ENCODE results near the gene APOA1. TPM values are rescaled to one million over a fixed set of nuclear protein-coding genes. Genes with fewer than 3 reads are reported as not detected.

APOA1 gene
- polyA plus RNA-seq, result over 10,000 TPM in 2 of 4 donors, 1,000 to 10,000 TPM in 1, 10 to 100 TPM in 1; 62.3 to 22,236 (median 8,002) TPM
- long read RNA-seq, donor 1, transcript APOA1-201 (4 exons, 1,227 nt), result major isoform, 5,523 of 11,957 reads
- long read RNA-seq, donor 1, transcript APOA1-203 (4 exons, 940 nt), result minor isoform, 92 of 11,957 reads
- long read RNA-seq, donor 1, transcript APOA1-204 (3 exons, 1,088 nt), result minor isoform, 4,759 of 11,957 reads
- long read RNA-seq, donor 1, transcript APOA1-202 (4 exons, 932 nt), result minor isoform, 488 of 11,957 reads
- long read RNA-seq, donor 1, partial matches to known transcripts, result 561 of 11,957 reads
- long read RNA-seq, donor 1, other reads (novel, unspliced or antisense), result 520 of 11,957 reads
- long read RNA-seq, donor 2, transcript APOA1-202 (4 exons, 932 nt), result minor isoform, 13 of 1,218 reads
- long read RNA-seq, donor 2, transcript APOA1-204 (3 exons, 1,088 nt), result minor isoform, 425 of 1,218 reads
- long read RNA-seq, donor 2, transcript APOA1-203 (4 exons, 940 nt), result minor isoform, 5 of 1,218 reads
- long read RNA-seq, donor 2, transcript APOA1-201 (4 exons, 1,227 nt), result major isoform, 568 of 1,218 reads
- long read RNA-seq, donor 2, partial matches to known transcripts, result 190 of 1,218 reads
- long read RNA-seq, donor 2, other reads (novel, unspliced or antisense), result 16 of 1,218 reads
- long read RNA-seq, donor 3, transcript APOA1-201 (4 exons, 1,227 nt), result minor isoform, 754 of 1,947 reads
- long read RNA-seq, donor 3, transcript APOA1-202 (4 exons, 932 nt), result minor isoform, 44 of 1,947 reads
- long read RNA-seq, donor 3, transcript APOA1-204 (3 exons, 1,088 nt), result major isoform, 963 of 1,947 reads
- long read RNA-seq, donor 3, transcript APOA1-203 (4 exons, 940 nt), result minor isoform, 11 of 1,947 reads
- long read RNA-seq, donor 3, partial matches to known transcripts, result 141 of 1,947 reads
- long read RNA-seq, donor 3, other reads (novel, unspliced or antisense), result 27 of 1,947 reads
- long read RNA-seq, donor 4, transcript APOA1-201 (4 exons, 1,227 nt), result major isoform, 6 of 12 reads
- long read RNA-seq, donor 4, transcript APOA1-204 (3 exons, 1,088 nt), result minor isoform, 5 of 12 reads
- long read RNA-seq, donor 4, partial matches to known transcripts, result 0 of 12 reads
- long read RNA-seq, donor 4, other reads (novel, unspliced or antisense), result 0 of 12 reads
- long read RNA-seq, donor 5, transcript APOA1-203 (4 exons, 940 nt), result minor isoform, 7 of 1,053 reads
- long read RNA-seq, donor 5, transcript APOA1-202 (4 exons, 932 nt), result minor isoform, 26 of 1,053 reads
- long read RNA-seq, donor 5, transcript APOA1-201 (4 exons, 1,227 nt), result major isoform, 464 of 1,053 reads
- long read RNA-seq, donor 5, transcript APOA1-204 (3 exons, 1,088 nt), result minor isoform, 362 of 1,053 reads
- long read RNA-seq, donor 5, partial matches to known transcripts, result 177 of 1,053 reads
- long read RNA-seq, donor 5, other reads (novel, unspliced or antisense), result 17 of 1,053 reads
- long read RNA-seq, donor 6, transcript APOA1-204 (3 exons, 1,088 nt), result minor isoform, 1,331 of 3,451 reads
- long read RNA-seq, donor 6, transcript APOA1-203 (4 exons, 940 nt), result minor isoform, 24 of 3,451 reads
- long read RNA-seq, donor 6, transcript APOA1-201 (4 exons, 1,227 nt), result major isoform, 1,719 of 3,451 reads
- long read RNA-seq, donor 6, transcript APOA1-202 (4 exons, 932 nt), result minor isoform, 62 of 3,451 reads
- long read RNA-seq, donor 6, partial matches to known transcripts, result 185 of 3,451 reads
- long read RNA-seq, donor 6, other reads (novel, unspliced or antisense), result 124 of 3,451 reads
- long read RNA-seq, donor 7, result 0 reads
- long read RNA-seq, donor 8, result 0 reads
- long read RNA-seq, donor 9, transcript APOA1-201 (4 exons, 1,227 nt), result major isoform, 292 of 610 reads
- long read RNA-seq, donor 9, transcript APOA1-202 (4 exons, 932 nt), result minor isoform, 16 of 610 reads
- long read RNA-seq, donor 9, transcript APOA1-204 (3 exons, 1,088 nt), result minor isoform, 249 of 610 reads
- long read RNA-seq, donor 9, transcript APOA1-203 (4 exons, 940 nt), result minor isoform, 5 of 610 reads
- long read RNA-seq, donor 9, partial matches to known transcripts, result 40 of 610 reads
- long read RNA-seq, donor 9, other reads (novel, unspliced or antisense), result 6 of 610 reads
- long read RNA-seq, donor 10, transcript APOA1-201 (4 exons, 1,227 nt), result minor isoform, 358 of 968 reads
- long read RNA-seq, donor 10, transcript APOA1-204 (3 exons, 1,088 nt), result major isoform, 413 of 968 reads
- long read RNA-seq, donor 10, transcript APOA1-203 (4 exons, 940 nt), result minor isoform, 6 of 968 reads
- long read RNA-seq, donor 10, transcript APOA1-202 (4 exons, 932 nt), result minor isoform, 18 of 968 reads
- long read RNA-seq, donor 10, partial matches to known transcripts, result 163 of 968 reads
- long read RNA-seq, donor 10, other reads (novel, unspliced or antisense), result 8 of 968 reads

DNA sequence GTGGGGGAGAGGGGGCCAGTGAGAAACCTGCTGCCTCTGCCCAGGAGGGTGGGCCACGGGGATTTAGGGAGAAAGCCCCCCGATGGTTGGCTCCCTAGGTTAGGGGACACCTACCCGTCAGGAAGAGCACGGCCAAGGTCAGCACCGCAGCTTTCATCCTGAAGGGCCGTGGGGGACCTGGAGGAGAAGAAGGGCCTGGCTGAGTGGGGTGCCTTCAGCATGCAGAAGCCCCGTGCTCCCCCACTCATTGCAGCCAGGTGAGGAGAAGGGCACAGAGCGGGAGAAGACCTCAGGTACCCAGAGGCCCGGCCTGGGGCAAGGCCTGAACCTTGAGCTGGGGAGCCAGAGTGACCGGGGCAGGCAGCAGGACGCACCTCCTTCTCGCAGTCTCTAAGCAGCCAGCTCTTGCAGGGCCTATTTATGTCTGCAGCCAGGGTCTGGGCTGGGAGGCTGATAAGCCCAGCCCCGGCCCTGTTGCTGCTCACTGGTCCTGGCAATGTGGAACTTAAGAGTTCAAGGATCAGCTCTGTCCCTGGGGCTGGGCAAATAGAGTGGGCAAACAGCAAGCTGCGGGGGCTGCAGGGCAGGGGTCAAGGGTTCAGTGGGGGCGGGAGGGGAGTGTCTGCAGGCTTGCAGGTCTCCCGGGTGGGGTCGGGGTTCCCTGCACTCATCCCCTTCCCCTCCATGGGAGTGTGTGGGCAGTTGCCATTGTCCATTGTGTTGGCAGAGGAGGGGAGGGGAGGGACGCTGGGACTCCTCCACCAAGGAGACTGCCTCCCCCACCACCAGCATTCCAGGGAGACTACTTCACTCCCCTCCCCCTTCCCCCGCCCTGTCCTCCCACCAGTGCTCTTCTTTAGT is at the start of gene APOA1:
APOA1 (minus strand) TSS at position 392 of the 861 bp plus-strand sequence; CDS start at position 157, 235 bp downstream.
- H3K36me3 ChIP-seq (ENCODE audit: control insufficient read depth in 3 of 3, insufficient read depth in 2 of 3, low read depth in 1 of 3, low read length in 3 of 3), result peaks cover 0 to 42% (median 0%) of the 10 kb centered on the region in 3 donors
- no peak for FAIRE-seq
- no peaks in the 10 kb centered on the region for H3K27me3 ChIP-seq (ENCODE audit: control insufficient read depth in 3 of 3, insufficient read depth in 3 of 3, low read length in 3 of 3)
- DNase-seq, result peak; percentile 75 to 84
- peak within 1 kb of the TSS; percentile 75 to 94 (median 93) for H3K27ac ChIP-seq (ENCODE audit: low read depth in 1 of 3, low read length in 2 of 3)
- 46 to 70% (median 56%) methylated on average over 16 to 19 of the region's 19 CpGs for WGBS, 3 donors
- H3K4me1 ChIP-seq (ENCODE audit: control insufficient read depth in 3 of 3, insufficient read depth in 2 of 3, low read depth in 1 of 3, low read length in 2 of 3), result peaks cover 0 to 74% (median 4%) of the 10 kb centered on the region in 3 donors
- H3K4me3 ChIP-seq (ENCODE audit: low read depth in 1 of 3, low read length in 3 of 3), result peak within 1 kb of the TSS in 2 of 3 donors; percentile 53 to 69
- no peaks in the 10 kb centered on the region for H3K9me3 ChIP-seq (ENCODE audit: control insufficient read depth in 2 of 2, insufficient read depth in 1 of 2, low read depth in 1 of 2, low read length in 1 of 2)

DNA sequence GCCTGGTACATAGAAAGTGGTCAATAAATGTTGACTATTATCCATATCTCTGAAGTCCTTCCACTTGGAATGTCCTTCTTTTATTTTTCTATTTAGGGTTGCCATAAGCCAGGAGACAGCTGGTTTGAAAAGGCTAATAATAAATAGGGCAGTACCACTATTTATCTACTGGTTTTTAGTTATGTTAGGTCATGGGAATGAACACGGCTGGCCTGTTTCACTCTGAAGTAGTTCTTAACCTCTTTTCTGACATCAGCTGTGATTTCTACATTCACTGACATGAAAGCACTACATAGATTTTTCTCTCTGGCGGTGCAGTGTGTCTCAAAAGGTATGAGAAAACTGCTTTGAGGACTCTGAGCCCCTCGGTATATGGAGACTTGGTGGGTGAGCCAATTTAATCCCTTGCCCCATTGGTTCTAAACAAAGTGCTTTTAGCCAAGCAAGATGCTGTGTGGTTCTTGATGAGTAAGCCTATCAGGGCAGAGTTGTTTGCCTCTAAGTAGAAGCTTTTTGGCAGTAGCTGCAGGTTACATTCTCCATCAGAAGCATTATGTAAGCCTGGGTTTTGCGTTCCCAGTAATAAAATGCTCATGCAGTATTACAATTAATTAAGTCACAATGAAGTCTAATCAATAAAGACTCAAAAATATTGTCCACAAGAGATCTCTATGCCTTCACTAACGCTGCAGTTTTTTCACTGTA is 48.7 kb upstream of the APOA1 start:
- FAIRE-seq (no peak), DNase-seq (no peak)
- Histone ChIP-seq H3K27ac (ENCODE audit: low read depth in 1 of 3, low read length in 2 of 3) (peak overlapping the region in 1 of 3 donors; percentile 39), H3K27me3 (ENCODE audit: control insufficient read depth in 3 of 3, insufficient read depth in 3 of 3, low read length in 3 of 3) (no peaks in the 10 kb centered on the region), H3K4me1 (ENCODE audit: control insufficient read depth in 3 of 3, insufficient read depth in 2 of 3, low read depth in 1 of 3, low read length in 2 of 3) (no peaks in the 10 kb centered on the region), H3K36me3 (ENCODE audit: control insufficient read depth in 3 of 3, insufficient read depth in 2 of 3, low read depth in 1 of 3, low read length in 3 of 3) (peaks cover 0 to 12% (median 0%) of the 10 kb centered on the region in 3 donors), H3K9me3 (ENCODE audit: control insufficient read depth in 2 of 2, insufficient read depth in 1 of 2, low read depth in 1 of 2, low read length in 1 of 2) (no peaks in the 10 kb centered on the region), H3K4me3 (ENCODE audit: low read depth in 1 of 3, low read length in 3 of 3) (no peak overlapping the region)
- WGBS, 3 donors, result 72 to 96% (median 90%) methylated on average over 5 of the region's 5 CpGs

DNA sequence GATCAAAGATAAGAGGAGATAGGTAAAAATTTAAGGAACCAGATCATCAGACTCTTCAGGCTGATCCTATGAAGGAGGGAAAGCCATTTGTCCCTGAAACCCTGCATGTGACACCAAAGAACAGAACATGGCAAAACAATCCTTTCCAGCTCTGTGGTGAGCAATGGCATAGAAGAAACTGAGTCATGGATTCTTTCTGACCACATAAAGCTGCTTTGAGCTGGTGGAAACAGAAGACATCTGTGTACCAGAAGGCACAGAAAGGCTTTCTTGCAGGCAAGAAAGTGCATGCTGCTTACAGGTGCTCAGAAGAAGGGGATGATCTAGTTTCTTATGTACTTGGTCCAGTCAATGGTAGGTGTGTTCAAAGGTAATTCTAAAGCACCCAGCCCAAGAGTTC is 45.0 kb upstream of the APOA1 start:
- Histone ChIP-seq H3K9me3 (ENCODE audit: control insufficient read depth in 2 of 2, insufficient read depth in 1 of 2, low read depth in 1 of 2, low read length in 1 of 2) (no peaks in the 10 kb centered on the region), H3K4me3 (ENCODE audit: low read depth in 1 of 3, low read length in 3 of 3) (no peak overlapping the region), H3K4me1 (ENCODE audit: control insufficient read depth in 3 of 3, insufficient read depth in 2 of 3, low read depth in 1 of 3, low read length in 2 of 3) (no peaks in the 10 kb centered on the region), H3K27me3 (ENCODE audit: control insufficient read depth in 3 of 3, insufficient read depth in 3 of 3, low read length in 3 of 3) (no peaks in the 10 kb centered on the region), H3K36me3 (ENCODE audit: control insufficient read depth in 3 of 3, insufficient read depth in 2 of 3, low read depth in 1 of 3, low read length in 3 of 3) (peaks cover 0 to 6% (median 0%) of the 10 kb centered on the region in 3 donors), H3K27ac (ENCODE audit: low read depth in 1 of 3, low read length in 2 of 3) (no peak overlapping the region)
- no peak for FAIRE-seq
- DNase-seq, result no peak

DNA sequence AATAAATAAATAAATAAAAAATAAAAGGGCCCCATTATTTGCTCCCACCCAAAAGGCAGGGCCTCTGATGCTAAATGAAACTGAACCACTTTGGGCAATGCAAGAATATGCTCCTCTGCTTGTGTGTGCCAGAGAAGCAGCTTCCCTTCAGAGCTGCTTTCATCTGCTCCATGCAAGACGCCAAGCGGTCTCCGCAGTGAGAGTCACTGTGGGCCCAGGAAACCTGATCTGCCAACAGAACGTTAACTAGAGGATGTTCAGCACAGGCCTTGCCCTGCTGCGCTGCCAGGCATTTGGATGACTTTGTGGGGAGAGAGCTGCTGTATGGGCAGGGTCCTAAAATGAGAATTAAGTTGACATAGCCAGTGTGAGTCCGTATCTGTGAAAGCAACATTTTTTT is 43.7 kb upstream of the APOA1 start:
- DNase-seq (no peak), FAIRE-seq (no peak)
- no peaks in the 10 kb centered on the region for H3K4me1 ChIP-seq (ENCODE audit: control insufficient read depth in 3 of 3, insufficient read depth in 2 of 3, low read depth in 1 of 3, low read length in 2 of 3)
- H3K27me3 ChIP-seq (ENCODE audit: control insufficient read depth in 3 of 3, insufficient read depth in 3 of 3, low read length in 3 of 3), result no peaks in the 10 kb centered on the region
- 85 to 92% (median 92%) methylated on average over 6 of the region's 6 CpGs for WGBS, 3 donors
- H3K36me3 ChIP-seq (ENCODE audit: control insufficient read depth in 3 of 3, insufficient read depth in 2 of 3, low read depth in 1 of 3, low read length in 3 of 3), result peaks cover 0 to 11% (median 0%) of the 10 kb centered on the region in 3 donors
- no peaks in the 10 kb centered on the region for H3K9me3 ChIP-seq (ENCODE audit: control insufficient read depth in 2 of 2, insufficient read depth in 1 of 2, low read depth in 1 of 2, low read length in 1 of 2)
- H3K4me3 ChIP-seq (ENCODE audit: low read depth in 1 of 3, low read length in 3 of 3), result no peak overlapping the region
- H3K27ac ChIP-seq (ENCODE audit: low read depth in 1 of 3, low read length in 2 of 3), result no peak overlapping the region

DNA sequence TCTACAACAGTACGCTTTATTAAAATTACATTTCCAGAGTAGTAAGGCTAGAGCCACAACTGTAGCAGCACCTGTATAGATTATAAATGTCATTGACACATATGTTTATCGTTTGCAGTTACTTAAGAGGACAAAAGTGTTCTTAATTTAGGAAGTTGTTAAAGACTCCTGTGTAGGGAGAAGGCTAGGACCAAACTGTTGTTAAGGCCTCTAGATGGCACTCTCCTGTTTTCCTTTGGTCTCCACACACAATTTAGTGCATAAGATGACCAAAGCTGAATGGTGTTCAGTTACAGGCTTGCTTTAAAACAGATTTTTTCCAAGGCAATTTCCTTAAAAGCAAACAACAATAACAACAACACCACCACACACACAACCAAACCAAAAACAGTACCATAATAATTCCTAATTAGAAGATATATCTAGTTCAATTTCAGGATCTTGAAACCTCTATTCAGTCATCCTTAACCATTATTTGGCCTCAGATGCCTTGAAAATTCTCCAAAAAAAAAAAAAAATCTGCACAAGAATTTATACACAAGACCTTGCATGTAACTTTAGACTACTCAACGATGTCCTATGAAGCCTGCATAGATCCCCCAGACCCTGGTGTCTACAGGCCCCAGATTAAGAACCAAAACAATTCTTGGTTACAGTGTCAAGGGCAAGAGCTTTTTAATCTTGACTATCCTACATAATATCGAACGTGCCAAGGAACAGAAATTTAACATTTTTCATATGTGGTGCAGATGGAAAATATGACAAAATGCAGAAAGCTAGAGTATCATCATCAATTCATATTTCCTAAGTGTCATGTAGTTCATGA is 42.6 kb upstream of the APOA1 start:
- Histone ChIP-seq H3K27ac (ENCODE audit: low read depth in 1 of 3, low read length in 2 of 3) (no peak overlapping the region), H3K36me3 (ENCODE audit: control insufficient read depth in 3 of 3, insufficient read depth in 2 of 3, low read depth in 1 of 3, low read length in 3 of 3) (peaks cover 0 to 16% (median 0%) of the 10 kb centered on the region in 3 donors), H3K4me3 (ENCODE audit: low read depth in 1 of 3, low read length in 3 of 3) (no peak overlapping the region), H3K4me1 (ENCODE audit: control insufficient read depth in 3 of 3, insufficient read depth in 2 of 3, low read depth in 1 of 3, low read length in 2 of 3) (no peaks in the 10 kb centered on the region), H3K27me3 (ENCODE audit: control insufficient read depth in 3 of 3, insufficient read depth in 3 of 3, low read length in 3 of 3) (no peaks in the 10 kb centered on the region), H3K9me3 (ENCODE audit: control insufficient read depth in 2 of 2, insufficient read depth in 1 of 2, low read depth in 1 of 2, low read length in 1 of 2) (no peaks in the 10 kb centered on the region)
- WGBS, 3 donors, result 52 to 63% (median 60%) methylated on average over 5 of the region's 5 CpGs
- no peak for FAIRE-seq
- DNase-seq, result peak; percentile 64 to 71
